Liver (tissue), 9 donors: Measurements from ENCODE around the gene SLC30A1. TPM values are rescaled to one million over a fixed set of nuclear protein-coding genes. Genes with fewer than 3 reads are reported as not detected.
A peak's percentile ranks its signal among the peaks of the same experiment; 100 is the strongest.

Experiments used
- DNase-seq: peaks from one replicate; pipeline ENCODE4 v3.0.0-alpha.2; 2017; ENCODE audit warnings: low spot score
- H3K27ac ChIP-seq, 2 donors: one replicate each; pipeline ENCODE4 v1.7.0; 2013; ENCODE audit warnings: inconsistent platforms in 2 of 2, low read length in 2 of 2, control low read depth in 1 of 2, low read depth in 1 of 2, mild to moderate bottlenecking in 1 of 2
- H3K27me3 ChIP-seq, 4 donors: one replicate each; pipeline versions ENCODE4 v1.6.1 to v1.7.0; 2013; ENCODE audit warnings: low read length in 3 of 4, inconsistent platforms in 1 of 4, mild to moderate bottlenecking in 1 of 4, moderate library complexity in 1 of 4; ENCODE audit not compliant: control insufficient read depth in 4 of 4, insufficient read depth in 4 of 4
- H3K36me3 ChIP-seq, 4 donors: one replicate each; pipeline versions ENCODE4 v1.6.1 to v1.7.0; 2013; ENCODE audit warnings: low read length in 3 of 4, mild to moderate bottlenecking in 3 of 4, low read depth in 1 of 4, moderate library complexity in 1 of 4; ENCODE audit not compliant: control insufficient read depth in 4 of 4, insufficient read depth in 3 of 4
- H3K4me1 ChIP-seq, 4 donors: one replicate each; pipeline versions ENCODE4 v1.6.1 to v1.7.0; 2013; ENCODE audit warnings: low read length in 3 of 4, mild to moderate bottlenecking in 3 of 4, moderate library complexity in 1 of 4; ENCODE audit not compliant: control insufficient read depth in 4 of 4, insufficient read depth in 4 of 4
- H3K4me3 ChIP-seq, 3 donors: one replicate each; pipeline versions ENCODE4 v1.6.1 to v1.7.0; 2013; ENCODE audit warnings: low read length in 3 of 3, control low read depth in 1 of 3, low read depth in 1 of 3, mild to moderate bottlenecking in 1 of 3
- H3K9ac ChIP-seq, 2 donors: one replicate each; pipeline ENCODE4 v1.7.0; 2013; ENCODE audit warnings: low read length in 2 of 2, mild to moderate bottlenecking in 2 of 2, moderate library complexity in 2 of 2, control low read depth in 1 of 2, low read depth in 1 of 2
- H3K9me3 ChIP-seq, 4 donors: one replicate each; pipeline versions ENCODE4 v1.6.1 to v1.7.0; 2013; ENCODE audit warnings: low read length in 3 of 4; ENCODE audit not compliant: control insufficient read depth in 4 of 4
- CTCF ChIP-seq: fragments of 150-350 bp; IDR thresholded peaks from 2 replicates; pipeline ENCODE4 v1.5.1; 2017; ENCODE audit warnings: improper control_type of control experiment, low read depth, low read length; ENCODE audit not compliant: missing input control
- EGR1 ChIP-seq, 2 donors: IDR thresholded peaks; 2 replicates each; pipeline ENCODE4 v1.6.1; 2016 to 2018; ENCODE audit warnings: antibody characterized with exemption in 2 of 2, low read depth in 2 of 2
- FOXA1 ChIP-seq: IDR thresholded peaks from 2 replicates; pipeline ENCODE4 v1.6.1; 2016; ENCODE audit warnings: antibody characterized with exemption
- HNF4A ChIP-seq, 2 donors: conservative IDR thresholded peaks; 2 replicates each; pipeline ENCODE4 v1.6.1; 2016; ENCODE audit warnings: antibody characterized with exemption in 2 of 2, mild to moderate bottlenecking in 2 of 2
- HNF4G ChIP-seq: IDR thresholded peaks from 2 replicates; pipeline ENCODE4 v1.6.1; 2016; ENCODE audit warnings: antibody characterized with exemption
- JUND ChIP-seq, 2 donors: IDR thresholded peaks; 2 replicates each; pipeline ENCODE4 v1.6.1; 2016; ENCODE audit warnings: antibody characterized with exemption in 2 of 2
- MAX ChIP-seq: IDR thresholded peaks from 2 replicates; pipeline ENCODE4 v1.6.1; 2016; ENCODE audit warnings: antibody characterized with exemption
- NR2F2 ChIP-seq: IDR thresholded peaks from 2 replicates; pipeline ENCODE4 v1.6.1; 2016; ENCODE audit warnings: antibody characterized with exemption
- REST ChIP-seq: IDR thresholded peaks from 2 replicates; pipeline ENCODE4 v1.6.1; 2016; ENCODE audit warnings: antibody characterized with exemption, mild to moderate bottlenecking
- RXRA ChIP-seq, 2 donors: IDR thresholded peaks; 2 replicates each; pipeline ENCODE4 v1.6.1; 2017 to 2018; ENCODE audit warnings: antibody characterized with exemption in 2 of 2, mild to moderate bottlenecking in 1 of 2
- SP1 ChIP-seq: IDR thresholded peaks from 2 replicates; pipeline ENCODE4 v1.6.1; 2018; ENCODE audit warnings: antibody characterized with exemption, mild to moderate bottlenecking
- YY1 ChIP-seq: IDR thresholded peaks from 2 replicates; pipeline ENCODE4 v1.6.1; 2016; ENCODE audit warnings: antibody characterized with exemption, mild to moderate bottlenecking
- ZBTB33 ChIP-seq: IDR thresholded peaks from 2 replicates; pipeline ENCODE4 v1.6.1; 2016; ENCODE audit warnings: antibody characterized with exemption
- WGBS: extraction: QIAGEN DNeasy Blood & Tissue Kit; methylation state at CpG from one replicate; pipeline ENCODE4 v1.1.7; 2013; 5-methylcytosine and 5-hydroxymethylcytosine counted together
- polyA plus RNA-seq, 2 donors: library from polyadenylated mRNA; stranded (reverse) in 1 of 2; unstranded in 1 of 2; fragments of 200-250 nt in 1 of 2; fragments of >200 nt in 1 of 2; fragmentation: Nextera tagmentation in 1 of 2; extraction: Ambion mirVana in 1 of 2; gene quantifications; one replicate each; pipeline versions ENCODE4 v1.2.1 to v1.2.3, GENCODE V29; 2013 to 2015
- total RNA-seq, 2 donors: library from RNA; depleted of rRNA; stranded (reverse); fragments of >200 nt; gene quantifications; one replicate each; pipeline ENCODE4 v1.2.3, GENCODE V29; 2014
- donor health status: healthy.
- donor health status: healthy.
- donor health status: healthy.
- donor health status: healthy.
- donor health status: healthy.

The SLC30A1 gene
- total and polyA plus RNA-seq, 4 donors, result 14.9 to 83.3 (median 39.4) TPM

- TF ChIP-seq REST (no peak), ZBTB33 (no peak), EGR1 (IDR thresholded peaks at IDR 0.05; ENCODE audit: low read depth in 2 of 2) (no peak), HNF4G (no peak), SP1 (no peak), NR2F2 (no peak), YY1 (no peak)
Observed at GRCh38 chr1:211525101-211525676, 53.8 kb downstream of the SLC30A1 start (continued).

- Histone ChIP-seq H3K27ac (peak overlapping the region in 1 of 2 donors; percentile 11), H3K4me1 (peaks cover 10 to 47% (median 33%) of the 10 kb centered on the region in 4 donors), H3K36me3 (no peaks in the 10 kb centered on the region), H3K9me3 (no peaks in the 10 kb centered on the region), H3K9ac (no peak overlapping the region), H3K27me3 (no peaks in the 10 kb centered on the region), H3K4me3 (no peak overlapping the region)
- TF ChIP-seq SP1 (no peak), CTCF (no peak), RXRA (IDR thresholded peaks at IDR 0.05) (peak; percentile 29 to 31), JUND (IDR thresholded peaks at IDR 0.05) (no peak), FOXA1 (no peak), HNF4A (conservative IDR thresholded peaks at IDR 0.05) (peak in 1 of 2 donors; percentile 34), REST (no peak), YY1 (no peak), EGR1 (IDR thresholded peaks at IDR 0.05; ENCODE audit: low read depth in 2 of 2) (no peak), MAX (no peak), NR2F2 (no peak)
- WGBS, result 63% methylated on average over 10 of the region's 10 CpGs
- DNase-seq, result no peak
Observed at GRCh38 chr1:211524521-211524920, 54.4 kb downstream of the SLC30A1 start.
